OCI-LY3 (cell line): ENCODE measurements around the gene UBXN6.

Experiments
- H2AFZ ChIP-seq: fragments of 200-600, 300-600 bp; shearing (Covaris generic); 2 replicates; pipeline ENCODE4 v1.6.0; 2014; ENCODE audit warnings: antibody characterized with exemption, low read depth, low read length
- H3K27ac ChIP-seq: fragments of 200-600, 300-600 bp; sonication (generic); 2 replicates; pipeline ENCODE4 v1.5.1; 2014; ENCODE audit warnings: mild to moderate bottlenecking, low read length, moderate library complexity, mixed read lengths
- H3K27me3 ChIP-seq: fragments of 200-600, 300-600 bp; sonication (generic); 2 replicates; pipeline ENCODE4 v1.6.1; 2014; ENCODE audit warnings: low read depth, low read length, mixed read lengths
- H3K36me3 ChIP-seq: fragments of 200-600, 300-600 bp; sonication (generic); replicated peaks from 2 replicates; pipeline ENCODE3; 2014; ENCODE audit warnings: low read depth, low read length, mixed read lengths
- H3K4me1 ChIP-seq: fragments of 300-600, 200-600 bp; sonication (generic); 2 replicates; pipeline ENCODE4 v1.6.1; 2014; ENCODE audit warnings: low read length, mixed read lengths
- H3K4me2 ChIP-seq: fragments of 200-600, 300-600 bp; sonication (generic); 2 replicates; pipeline ENCODE4 v1.6.1; 2014; ENCODE audit warnings: low read length, mixed read lengths
- H3K4me3 ChIP-seq: fragments of 300-600, 200-600 bp; sonication (generic); 2 replicates; pipeline ENCODE4 v1.5.1; 2014; ENCODE audit warnings: antibody characterized with exemption, mild to moderate bottlenecking, low read length, moderate library complexity
- H3K79me2 ChIP-seq: fragments of 300-600, 200-600 bp; shearing (Covaris generic); 2 replicates; pipeline ENCODE4 v1.6.1; 2014; ENCODE audit warnings: mild to moderate bottlenecking, low read length, mixed read lengths
- H3K9ac ChIP-seq: fragments of 300-600, 200-600 bp; shearing (Covaris generic); 2 replicates; pipeline ENCODE4 v1.6.0; 2014; ENCODE audit warnings: mild to moderate bottlenecking, low read length, moderate library complexity
- H3K9me3 ChIP-seq: fragments of 200-600, 300-600 bp; shearing (Covaris generic); 2 replicates; pipeline ENCODE4 v1.6.1; 2014; ENCODE audit warnings: low read length, mixed read lengths; ENCODE audit not compliant: insufficient read depth
- H4K20me1 ChIP-seq: fragments of 200-600, 300-600 bp; sonication (generic); 2 replicates; pipeline ENCODE4 v1.6.1; 2016; ENCODE audit warnings: low read length, mixed read lengths; ENCODE audit not compliant: insufficient read depth
- CTCF ChIP-seq: fragments of 200-600, 300-600 bp; sonication (generic); IDR thresholded peaks from 2 replicates; pipeline ENCODE4 v1.5.1; 2014; ENCODE audit warnings: antibody characterized with exemption, low read length, low read depth
- EZH2phosphoT487 ChIP-seq: fragments of 200-600 bp; shearing (Covaris generic); IDR thresholded peaks from 2 replicates; pipeline ENCODE4 v1.6.1; 2018; ENCODE audit warnings: antibody characterized with exemption, mixed run types, low read depth

The UBXN6 gene

GRCh38 chr19:4432918-4433506, 24.6 kb downstream of the UBXN6 start:
- H3K9ac ChIP-seq = no peak overlapping the region
- H3K27ac ChIP-seq = no peak overlapping the region
- no peaks in the 10 kb centered on the region for H3K4me1 ChIP-seq
- no peak overlapping the region for H2AFZ ChIP-seq
- peaks cover 31% of the 10 kb centered on the region for H3K79me2 ChIP-seq
- no peak overlapping the region for H3K4me2 ChIP-seq
- TF ChIP-seq CTCF = no peak
- peaks cover 75% of the 10 kb centered on the region for H3K36me3 ChIP-seq
- peaks cover 8% of the 10 kb centered on the region; the same call in 1 of the 2 replicates for H4K20me1 ChIP-seq
- H3K9me3 ChIP-seq = no peaks in the 10 kb centered on the region
- no peak overlapping the region for H3K4me3 ChIP-seq
- H3K27me3 ChIP-seq = no peaks in the 10 kb centered on the region

GRCh38 chr19:4431808-4432674, 25.6 kb downstream of the UBXN6 start:
- H2AFZ ChIP-seq = no peak overlapping the region
- peaks cover 8% of the 10 kb centered on the region; the same call in 1 of the 2 replicates for H4K20me1 ChIP-seq
- H3K27ac ChIP-seq = no peak overlapping the region
- H3K4me3 ChIP-seq = no peak overlapping the region
- H3K4me1 ChIP-seq = no peaks in the 10 kb centered on the region
- no peaks in the 10 kb centered on the region for H3K27me3 ChIP-seq
- no peak overlapping the region for H3K4me2 ChIP-seq
- H3K36me3 ChIP-seq = peaks cover 72% of the 10 kb centered on the region
- H3K9ac ChIP-seq = no peak overlapping the region
- no peaks in the 10 kb centered on the region for H3K9me3 ChIP-seq
- TF ChIP-seq CTCF = no peak
- no peak for TF ChIP-seq EZH2phosphoT487
- H3K79me2 ChIP-seq = peaks cover 26% of the 10 kb centered on the region

GRCh38 chr19:4431296-4431695, 26.3 kb downstream of the UBXN6 start:
- H3K27me3 ChIP-seq = no peaks in the 10 kb centered on the region
- no peaks in the 10 kb centered on the region for H3K4me1 ChIP-seq
- no peak overlapping the region for H3K9ac ChIP-seq
- H3K79me2 ChIP-seq = peaks cover 20% of the 10 kb centered on the region
- H2AFZ ChIP-seq = no peak overlapping the region
- no peak overlapping the region for H3K4me2 ChIP-seq
- H3K9me3 ChIP-seq = no peaks in the 10 kb centered on the region
- no peak overlapping the region for H3K27ac ChIP-seq
- H3K36me3 ChIP-seq = peaks cover 69% of the 10 kb centered on the region
- no peak overlapping the region for H3K4me3 ChIP-seq
- TF ChIP-seq EZH2phosphoT487 = no peak
- no peak for TF ChIP-seq CTCF
- peaks cover 6% of the 10 kb centered on the region; the same call in 1 of the 2 replicates for H4K20me1 ChIP-seq

- Histone ChIP-seq H3K27me3 (no peaks in the 10 kb centered on the region), H3K9me3 (no peaks in the 10 kb centered on the region), H3K4me1 (no peaks in the 10 kb centered on the region), H2AFZ (no peak overlapping the region), H3K9ac (no peak overlapping the region), H3K36me3 (peaks cover 67% of the 10 kb centered on the region), H3K79me2 (peaks cover 16% of the 10 kb centered on the region), H3K27ac (no peak overlapping the region), H3K4me2 (no peak overlapping the region), H4K20me1 (peaks cover 4% of the 10 kb centered on the region; the same call in 1 of the 2 replicates), H3K4me3 (no peak overlapping the region)
- TF ChIP-seq EZH2phosphoT487 = no peak
- no peak for TF ChIP-seq CTCF
These were observed 26.8 kb downstream of the UBXN6 start for GRCh38 chr19:4430760-4431159.
